Activated B cell treated with CpG ODN at 0.5 μM for 24 hours (primary cell): ENCODE measurements around the gene PHTF1. TPM values are rescaled to one million over a fixed set of nuclear protein-coding genes. Genes with fewer than 3 reads are reported as not detected.
"Not testable (repeated sequence)": the region's sequence is repeated elsewhere in the genome, so short reads cannot be mapped to it uniquely, and the experiment has no call there.

Source experiments
- ATAC-seq: fragments of 200-7000 bp; cut with Tn5 transposase; one replicate; pipeline ENCODE4 v1.10.0; 2021; ENCODE audit warnings: low read depth, mild to moderate bottlenecking, moderate library complexity
- CTCF ChIA-PET: fragments of 350-600 bp; sonication (Branson Sonifier 250); formaldehyde crosslinking; loops from one replicate; lab custom pipeline; 2021; ENCODE audit warnings: antibody characterized with exemption; lab: Charles Lee
- POLR2A ChIA-PET: fragments of 350-600 bp; sonication (Branson Sonifier 250); formaldehyde crosslinking; loops from one replicate; lab custom pipeline; 2021; ENCODE audit warnings: antibody characterized with exemption; lab: Charles Lee
- DNase-seq: peaks from one replicate; pipeline ENCODE4 v3.0.0; 2022
- H3K27ac Mint-ChIP-seq: one replicate; pipeline ENCODE4 v1.8.0; 2020; ENCODE audit warnings: mixed read lengths
- H3K27me3 Mint-ChIP-seq: one replicate; pipeline ENCODE4 v1.8.0; 2021; ENCODE audit warnings: mixed read lengths
- H3K36me3 Mint-ChIP-seq: one replicate; pipeline ENCODE4 v1.8.0; 2021; ENCODE audit warnings: low read depth, mixed read lengths
- H3K4me1 Mint-ChIP-seq: one replicate; pipeline ENCODE4 v1.8.0; 2021; ENCODE audit warnings: mixed read lengths
- H3K4me3 Mint-ChIP-seq: one replicate; pipeline ENCODE4 v1.8.0; 2020; ENCODE audit warnings: mild to moderate bottlenecking, mixed read lengths
- H3K9me3 Mint-ChIP-seq: one replicate; pipeline ENCODE4 v1.8.0; 2020; ENCODE audit warnings: mixed read lengths
- intact Hi-C: fragments of 100-400 bp; cut with micrococcal nuclease; formaldehyde crosslinking; loops from one replicate; pipeline ENCODE4 v1.15.1; 2024
- total RNA-seq: library from RNA; stranded (reverse); gene quantifications from 2 replicates; pipeline ENCODE4 v1.2.3, GENCODE V29; 2022
- TF ChIP-seq, protein P1 (sequence below): fragments of 200-600 bp; IDR thresholded peaks from one replicate; pipeline ENCODE4 v1.8.0; 2022; ENCODE audit warnings: antibody characterized with exemption, mild to moderate bottlenecking

PHTF1 gene
- total RNA-seq, 1 donor from 2014 or later: 25.0 TPM

DNA sequence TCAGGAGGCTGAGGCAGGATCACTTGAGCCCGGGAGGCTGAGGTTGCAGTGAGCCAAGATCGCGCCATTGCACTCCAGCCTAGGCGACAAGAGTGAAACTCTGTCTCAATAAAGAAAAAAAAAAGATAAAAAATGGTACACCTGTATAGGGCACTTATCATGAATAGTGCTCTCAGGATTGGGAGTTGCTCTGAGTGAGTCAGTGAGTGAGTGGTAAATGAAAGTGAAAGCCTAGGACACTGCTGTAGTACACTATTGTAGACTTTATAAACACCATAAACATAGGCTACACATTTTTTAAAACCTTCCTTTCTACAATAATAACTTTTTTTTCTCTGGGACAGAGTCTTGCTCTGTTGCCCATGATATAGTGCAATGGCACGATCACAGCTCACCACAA, 16.8 kb downstream of the PHTF1 start:
- Mint-ChIP-seq H3K36me3 (peaks cover 20% of the 10 kb centered on the region), H3K27me3 (no peaks in the 10 kb centered on the region), H3K9me3 (no peaks in the 10 kb centered on the region), H3K4me1 (peaks cover 8% of the 10 kb centered on the region), H3K4me3 (no peak overlapping the region), H3K27ac (no peak overlapping the region)
- ChIA-PET POLR2A (interaction anchor here (0.6 to 0.7 kb wide), 2 partner anchors 11 to 572 kb away, joined by 3 read pairs; no protein-coding TSS in a partner anchor), CTCF (no interaction called here)
- intact Hi-C loops: no loop called here
- no peak for ATAC-seq
- TF ChIP-seq, protein P1, sequence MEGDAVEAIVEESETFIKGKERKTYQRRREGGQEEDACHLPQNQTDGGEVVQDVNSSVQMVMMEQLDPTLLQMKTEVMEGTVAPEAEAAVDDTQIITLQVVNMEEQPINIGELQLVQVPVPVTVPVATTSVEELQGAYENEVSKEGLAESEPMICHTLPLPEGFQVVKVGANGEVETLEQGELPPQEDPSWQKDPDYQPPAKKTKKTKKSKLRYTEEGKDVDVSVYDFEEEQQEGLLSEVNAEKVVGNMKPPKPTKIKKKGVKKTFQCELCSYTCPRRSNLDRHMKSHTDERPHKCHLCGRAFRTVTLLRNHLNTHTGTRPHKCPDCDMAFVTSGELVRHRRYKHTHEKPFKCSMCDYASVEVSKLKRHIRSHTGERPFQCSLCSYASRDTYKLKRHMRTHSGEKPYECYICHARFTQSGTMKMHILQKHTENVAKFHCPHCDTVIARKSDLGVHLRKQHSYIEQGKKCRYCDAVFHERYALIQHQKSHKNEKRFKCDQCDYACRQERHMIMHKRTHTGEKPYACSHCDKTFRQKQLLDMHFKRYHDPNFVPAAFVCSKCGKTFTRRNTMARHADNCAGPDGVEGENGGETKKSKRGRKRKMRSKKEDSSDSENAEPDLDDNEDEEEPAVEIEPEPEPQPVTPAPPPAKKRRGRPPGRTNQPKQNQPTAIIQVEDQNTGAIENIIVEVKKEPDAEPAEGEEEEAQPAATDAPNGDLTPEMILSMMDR: no peak
- no peak for DNase-seq

DNA sequence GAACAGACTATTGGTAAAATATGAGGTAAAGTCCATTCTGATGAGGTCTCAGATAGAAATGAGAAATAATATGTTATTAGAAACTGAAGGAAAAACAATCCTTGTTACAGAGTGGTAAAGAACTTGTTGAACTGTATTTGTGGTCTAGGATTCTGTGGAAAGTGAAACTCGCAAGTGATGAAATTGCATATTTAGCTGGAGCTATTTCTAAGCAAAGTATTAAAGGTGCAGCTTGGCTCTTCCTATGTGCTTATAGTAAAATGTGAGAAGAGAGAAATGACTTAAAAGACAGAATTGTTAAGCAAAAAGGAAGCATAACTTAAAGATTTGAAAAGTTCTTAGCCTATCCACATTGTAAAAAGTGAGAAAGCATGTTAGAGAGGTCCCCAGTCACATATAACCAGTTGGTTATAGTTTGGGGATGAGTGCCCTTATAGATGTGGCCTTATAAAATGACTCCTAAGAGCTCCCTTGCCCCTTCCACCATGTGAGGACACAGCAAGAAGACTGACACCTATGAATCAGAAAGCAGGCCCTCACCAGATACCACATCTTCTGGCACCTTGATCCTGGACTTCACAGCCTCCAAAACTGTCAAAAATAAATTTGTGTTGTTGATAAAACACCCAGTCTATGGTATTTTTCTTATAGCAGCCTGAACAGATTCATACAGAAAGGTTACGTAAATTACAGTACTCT, 24.8 kb downstream of the PHTF1 start:
- H3K36me3 Mint-ChIP-seq: peaks cover 42% of the 10 kb centered on the region

DNA sequence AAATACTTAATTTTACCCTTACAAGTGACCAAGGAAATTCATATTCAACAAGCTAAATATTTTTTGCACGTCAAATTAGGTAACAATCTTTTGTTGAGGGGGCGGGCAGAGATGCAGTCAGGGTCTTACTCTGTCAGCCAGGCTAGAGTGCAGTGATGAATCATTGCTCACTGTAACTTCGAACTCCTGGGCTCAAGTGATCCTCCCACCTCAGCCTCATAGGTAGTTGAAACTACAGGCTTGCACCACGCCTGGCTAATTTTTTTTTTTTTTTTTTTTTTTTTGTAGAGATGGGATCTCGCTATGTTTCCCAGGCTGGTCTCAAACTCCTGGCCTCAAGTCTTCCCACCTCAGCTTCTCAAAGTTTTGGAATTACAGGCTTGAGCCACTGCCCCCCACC, 26.5 kb downstream of the PHTF1 start:
- intact Hi-C loops: no loop called here
- Mint-ChIP-seq H3K27ac (no peak overlapping the region), H3K4me1 (no peaks in the 10 kb centered on the region), H3K27me3 (no peaks in the 10 kb centered on the region), H3K9me3 (no peaks in the 10 kb centered on the region), H3K4me3 (no peak overlapping the region), H3K36me3 (peaks cover 48% of the 10 kb centered on the region)
- CTCF ChIA-PET: no interaction called here
- TF ChIP-seq, protein P1: no peak
- DNase-seq: no peak
- no peak for ATAC-seq
- POLR2A ChIA-PET: no interaction called here

More for the DNA sequence above, 24.8 kb downstream of the PHTF1 start:
- Mint-ChIP-seq H3K27ac (no peak overlapping the region), H3K9me3 (no peaks in the 10 kb centered on the region), H3K4me3 (no peak overlapping the region), H3K27me3 (no peaks in the 10 kb centered on the region), H3K4me1 (no peaks in the 10 kb centered on the region)
- TF ChIP-seq, protein P1: no peak
- POLR2A ChIA-PET: no interaction called here
- intact Hi-C loops: no loop called here
- CTCF ChIA-PET: no interaction called here
- ATAC-seq: no peak
- no peak for DNase-seq

DNA sequence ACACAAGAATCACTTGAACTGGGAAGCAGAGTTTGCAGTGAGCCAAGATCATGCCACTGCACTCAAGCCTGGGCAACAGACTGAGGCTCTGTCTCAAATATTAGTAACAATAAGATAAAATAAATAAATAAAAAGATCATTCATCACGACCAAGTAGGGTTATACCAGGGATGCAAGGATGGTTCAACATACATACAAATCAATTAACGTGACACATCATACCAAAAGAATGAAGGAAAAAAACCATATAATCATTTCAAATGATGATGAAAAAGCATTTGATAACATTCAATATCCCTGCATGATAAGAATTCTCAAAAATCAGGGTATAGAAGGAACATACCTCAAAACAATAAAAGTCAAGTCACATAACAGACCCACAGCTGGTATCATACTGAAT, 38.3 kb downstream of the PHTF1 start:
- TF ChIP-seq, protein P1: no peak
- ChIA-PET CTCF (no interaction called here), POLR2A (no interaction called here)
- no peak overlapping the region for H3K27ac Mint-ChIP-seq
- H3K4me3 Mint-ChIP-seq: no peak overlapping the region
- intact Hi-C loops: no loop called here
- H3K36me3 Mint-ChIP-seq: peaks cover 76% of the 10 kb centered on the region
- no peak for DNase-seq
- no peaks in the 10 kb centered on the region for H3K4me1 Mint-ChIP-seq
- H3K27me3 Mint-ChIP-seq: no peaks in the 10 kb centered on the region
- H3K9me3 Mint-ChIP-seq: peaks cover 10% of the 10 kb centered on the region
- ATAC-seq: no peak

DNA sequence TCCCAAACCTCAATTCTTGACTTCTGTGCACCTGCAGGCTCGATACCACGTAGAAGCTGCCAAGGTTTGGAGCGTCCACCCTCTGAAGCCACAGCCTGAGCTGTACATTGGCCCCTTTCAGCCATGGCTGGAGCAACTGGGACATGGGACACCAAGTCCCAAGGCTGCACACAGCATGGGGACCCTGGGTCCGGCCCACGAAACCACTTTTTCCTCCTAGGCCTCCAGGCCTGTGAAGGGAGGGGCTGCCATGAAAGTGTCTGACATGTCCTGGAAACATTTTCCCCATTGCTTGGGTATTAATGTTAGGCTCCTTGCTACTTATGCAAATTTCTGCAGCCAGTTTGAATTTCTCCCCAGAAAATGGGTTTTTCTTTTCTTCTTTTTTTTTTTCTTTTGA, 40.7 kb downstream of the PHTF1 start:
- peaks cover 71% of the 10 kb centered on the region for H3K36me3 Mint-ChIP-seq
- H3K9me3 Mint-ChIP-seq, ATAC-seq, intact Hi-C loops, H3K4me3 Mint-ChIP-seq, CTCF ChIA-PET, DNase-seq, H3K27ac Mint-ChIP-seq, POLR2A ChIA-PET, H3K4me1 Mint-ChIP-seq, H3K27me3 Mint-ChIP-seq: not testable (repeated sequence)

DNA sequence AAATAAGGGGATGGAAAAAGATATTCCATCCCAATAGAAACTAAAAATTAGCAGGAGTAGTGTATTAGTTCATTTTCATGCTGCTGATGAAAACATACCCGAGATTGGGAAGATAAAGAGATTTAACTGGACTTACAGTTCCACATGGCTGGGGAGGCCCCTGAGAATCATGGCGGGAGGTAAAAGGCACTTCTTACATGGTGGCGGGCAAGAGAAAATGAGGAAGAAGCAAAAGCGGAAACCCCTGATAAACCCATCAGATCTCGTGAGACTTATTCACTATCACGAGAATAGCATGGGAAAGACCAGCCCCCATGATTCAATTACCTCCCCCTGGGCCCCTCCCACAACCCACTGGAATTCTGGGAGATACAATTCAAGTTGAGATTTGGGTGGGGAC, 41.8 kb downstream of the PHTF1 start:
- H3K4me1 Mint-ChIP-seq, POLR2A ChIA-PET, intact Hi-C loops, H3K27me3 Mint-ChIP-seq, H3K27ac Mint-ChIP-seq, H3K4me3 Mint-ChIP-seq, ATAC-seq, H3K9me3 Mint-ChIP-seq, CTCF ChIA-PET, DNase-seq: not testable (repeated sequence)
- peaks cover 69% of the 10 kb centered on the region for H3K36me3 Mint-ChIP-seq
